Kidney glomerular epithelial cell (primary cell): ENCODE data around the gene RERE.
"Not testable (repeated sequence)": the region's sequence is repeated elsewhere in the genome, so short reads cannot be mapped to it uniquely, and the experiment has no call there.

Source experiments
- DNase-seq: peaks from one replicate; lab custom pipeline; 2025; lab: John Stamatoyannopoulos, UW

RERE gene

GRCh38 chr1:8752411-8752810 is 65.0 kb downstream of the RERE start:
- DNase-seq, result no peak

- no peak for DNase-seq
These were observed 65.5 kb downstream of the RERE start for GRCh38 chr1:8751984-8752383.

DNA sequence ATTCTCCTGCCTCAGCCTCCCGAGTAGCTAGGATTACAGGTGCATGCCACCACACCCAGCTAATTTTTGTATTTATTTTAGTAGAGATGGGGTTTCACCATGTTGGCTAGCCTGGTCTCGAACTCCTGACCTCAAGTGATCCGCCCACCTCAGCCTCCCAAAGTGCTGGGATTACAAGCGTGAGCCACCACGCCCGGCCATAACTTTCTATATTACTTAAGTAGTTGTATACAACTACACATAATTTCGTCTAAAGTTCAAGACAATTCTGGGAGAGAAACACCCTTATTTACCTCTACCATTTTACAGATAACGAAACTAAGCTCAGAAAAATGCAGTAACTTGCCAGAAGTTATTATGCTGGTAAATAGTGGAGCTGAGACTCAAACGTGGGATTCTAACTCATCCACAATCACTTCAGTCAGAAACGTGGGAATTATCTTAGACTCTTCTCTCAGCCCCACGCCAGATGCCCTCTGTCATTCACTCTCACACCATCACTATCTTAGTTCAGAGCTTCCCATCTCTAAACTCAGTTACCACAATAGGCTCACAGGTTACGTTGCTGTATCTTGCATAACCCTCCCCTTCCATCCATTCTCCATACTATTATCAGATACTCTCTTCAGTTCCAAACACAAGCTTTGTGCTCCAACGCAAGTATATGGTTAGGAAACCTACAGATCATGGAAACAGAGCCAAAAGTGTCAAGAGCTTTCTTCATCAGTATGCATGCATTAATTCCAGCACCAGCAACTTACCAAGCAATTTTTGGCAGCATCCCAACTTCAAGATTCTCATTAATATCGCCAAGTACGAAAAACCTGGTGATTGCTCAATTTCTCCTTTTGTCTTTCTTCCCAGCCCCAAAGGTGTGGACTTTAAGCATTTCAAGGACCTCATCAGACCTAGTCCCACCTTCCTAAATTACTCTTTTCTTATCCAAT is 69.3 kb downstream of the RERE start:
- no peak for DNase-seq

- no peak for DNase-seq
These were observed 70.9 kb downstream of the RERE start for GRCh38 chr1:8746554-8746953.

- peak; percentile 41 for DNase-seq
These were observed 71.6 kb downstream of the RERE start for GRCh38 chr1:8745749-8746390.

DNA sequence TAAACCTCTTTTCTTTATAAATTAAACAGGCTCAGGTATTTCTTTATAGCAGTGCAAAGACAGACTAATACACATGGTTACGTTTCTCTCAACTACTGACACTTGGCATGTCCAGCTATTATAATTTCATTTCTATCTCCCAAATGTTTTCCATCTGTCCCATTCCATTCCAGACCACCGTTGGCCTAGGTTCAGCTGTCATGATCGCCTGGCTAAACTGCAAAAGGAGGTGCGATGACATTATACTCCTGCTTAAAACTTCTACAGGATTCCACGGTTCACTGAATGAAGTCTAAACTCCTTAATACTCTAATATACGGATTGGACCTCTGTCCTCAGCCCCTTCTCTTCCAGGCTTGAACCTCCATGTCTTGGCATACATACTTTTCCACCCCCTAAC is 72.1 kb downstream of the RERE start:
- DNase-seq, result no peak

DNA sequence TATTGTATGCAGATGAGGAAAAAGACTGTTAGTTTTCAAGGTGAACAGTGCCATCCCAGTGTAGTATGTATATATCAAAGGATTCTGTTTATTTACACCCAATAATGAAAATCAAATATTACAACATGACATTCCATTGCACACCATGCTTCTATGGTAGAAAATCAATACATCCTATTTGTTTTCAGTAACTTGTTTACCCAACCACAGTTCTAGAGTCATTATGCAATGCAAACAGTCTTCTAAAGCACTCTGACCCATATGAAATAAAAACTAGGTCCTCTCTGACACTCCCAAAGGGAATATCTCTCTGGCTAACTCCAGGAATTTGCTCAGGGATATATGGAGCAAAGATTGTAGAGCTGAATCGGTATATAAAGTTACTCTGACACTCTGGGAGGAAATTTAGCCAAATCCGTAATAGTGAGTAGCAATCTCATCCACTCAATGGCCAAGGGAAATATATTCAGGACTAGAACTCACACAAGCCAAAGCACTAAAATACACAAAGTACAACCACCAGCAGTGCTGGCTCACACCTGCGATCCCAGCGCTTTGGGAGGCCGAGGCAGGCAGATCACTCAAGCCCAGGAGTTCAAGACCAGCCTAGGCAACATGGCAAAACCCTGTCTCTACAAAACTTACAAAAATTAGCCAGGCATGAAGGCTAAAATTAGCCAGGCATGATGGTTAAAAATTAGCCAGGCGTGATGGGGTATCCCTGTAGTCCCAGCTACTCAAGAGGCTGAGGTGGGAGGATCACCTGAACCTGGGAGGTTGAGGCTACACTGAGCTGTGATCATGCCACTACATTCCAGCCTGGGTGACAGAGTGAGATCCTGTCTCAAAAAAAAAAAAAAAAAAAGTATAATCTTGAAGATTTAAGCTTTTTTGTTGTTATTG is 75.2 kb downstream of the RERE start:
- DNase-seq, result no peak

DNA sequence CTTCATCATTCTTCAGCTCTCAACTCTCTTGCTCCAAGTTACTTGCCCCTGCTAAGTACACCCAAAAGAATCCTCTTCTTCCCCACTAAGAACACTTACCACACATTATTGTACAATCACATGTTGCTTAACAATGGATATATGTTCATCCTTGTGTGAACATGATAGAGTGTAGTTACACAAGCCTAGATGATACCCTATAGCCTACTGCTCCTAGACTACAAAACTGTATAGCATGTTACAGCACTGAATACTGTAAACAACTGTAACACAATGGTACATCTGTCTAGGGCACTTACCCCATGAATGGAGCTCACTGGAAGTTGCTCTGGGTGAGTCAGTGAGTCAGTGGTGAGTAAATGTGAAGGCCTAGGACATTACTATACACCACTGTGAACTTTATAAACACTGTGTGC is 77.4 kb downstream of the RERE start:
- DNase-seq, result peak; percentile 69

DNA sequence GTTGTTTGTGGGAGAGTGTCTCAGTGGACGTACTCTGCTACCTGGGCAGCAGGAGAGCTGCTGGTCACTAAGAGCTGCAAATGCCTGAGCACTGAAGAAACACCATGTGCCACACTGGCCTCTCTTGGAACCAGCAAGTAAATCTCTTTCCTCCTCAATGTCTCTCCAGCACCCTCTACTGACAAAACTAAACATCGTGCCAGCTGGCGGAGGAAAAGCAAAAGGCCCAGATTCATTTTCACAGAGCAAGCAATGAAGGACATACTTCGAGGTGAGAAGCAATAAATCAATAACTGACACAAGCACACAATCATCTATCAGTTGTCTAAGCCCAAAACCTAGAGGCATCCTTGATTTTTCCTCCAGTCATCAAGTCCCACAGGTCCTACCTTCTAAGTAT is 78.1 kb downstream of the RERE start:
- DNase-seq, result no peak

GRCh38 chr1:8736927-8737326 is 80.5 kb downstream of the RERE start:
- no peak for DNase-seq

- DNase-seq, result no peak
These were observed 84.0 kb downstream of the RERE start for GRCh38 chr1:8733484-8733883.

- no peak for DNase-seq
These were observed 86.3 kb downstream of the RERE start for GRCh38 chr1:8731162-8731561.

DNA sequence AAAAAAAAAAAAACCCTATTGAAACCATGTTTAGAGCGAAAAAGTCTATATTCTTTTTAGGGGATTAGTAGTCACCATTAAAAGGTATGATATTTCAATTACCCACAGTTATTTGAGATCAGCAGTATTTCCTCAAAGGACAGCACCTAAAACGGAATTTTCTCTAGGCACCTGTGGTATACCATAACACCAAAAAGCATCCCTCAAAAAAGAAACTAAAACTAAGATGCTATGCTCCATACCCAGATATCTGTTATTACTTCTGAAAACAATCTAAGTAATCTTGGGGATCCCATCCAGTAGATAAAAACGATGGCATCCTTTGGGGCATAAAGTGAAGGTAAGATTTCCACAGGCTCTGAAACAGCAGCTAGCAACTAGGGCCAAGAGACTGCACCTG is 89.0 kb downstream of the RERE start:
- no peak for DNase-seq

DNA sequence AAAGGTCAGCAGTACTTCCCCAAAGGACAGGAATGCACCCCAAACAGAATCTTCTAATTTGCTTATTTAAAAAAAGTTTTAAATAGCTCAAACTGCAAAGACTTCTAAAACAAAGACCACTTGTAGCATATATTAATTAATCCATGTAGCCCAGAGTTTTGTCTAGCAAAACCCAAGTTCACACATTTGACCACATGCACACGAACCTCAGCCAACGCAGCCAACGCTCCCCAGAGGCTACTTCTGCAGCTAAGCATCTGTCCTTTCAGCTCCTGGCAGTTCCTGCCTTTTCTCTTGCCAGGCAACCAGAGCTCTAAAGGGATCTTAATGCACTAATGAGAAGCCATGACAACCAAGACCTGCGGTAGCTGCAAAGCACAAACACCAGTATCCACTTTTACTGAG is 89.6 kb downstream of the RERE start:
- DNase-seq, result no peak

DNA sequence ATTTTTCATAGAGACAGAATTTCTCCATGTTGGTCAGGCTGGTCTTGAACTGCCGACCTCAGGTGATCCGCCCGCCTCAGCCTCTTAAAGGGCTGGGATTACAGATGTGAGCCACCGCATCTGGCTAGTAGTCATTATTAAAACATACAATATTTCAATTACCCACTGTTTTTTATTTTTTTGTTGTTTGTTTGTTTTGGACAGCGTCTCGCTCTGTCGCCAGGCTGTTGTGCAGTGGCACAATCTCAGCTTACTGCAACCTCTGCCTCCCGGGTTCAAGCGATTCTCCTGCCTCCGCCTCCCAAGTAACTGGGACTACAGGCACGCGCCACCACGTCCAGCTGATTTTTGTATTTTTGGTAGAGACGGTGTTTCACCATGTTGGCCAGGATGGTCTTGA is 90.1 kb downstream of the RERE start:
- DNase-seq, result not testable (repeated sequence)

GRCh38 chr1:8726801-8727186 is 90.6 kb downstream of the RERE start:
- not testable (repeated sequence) for DNase-seq

DNA sequence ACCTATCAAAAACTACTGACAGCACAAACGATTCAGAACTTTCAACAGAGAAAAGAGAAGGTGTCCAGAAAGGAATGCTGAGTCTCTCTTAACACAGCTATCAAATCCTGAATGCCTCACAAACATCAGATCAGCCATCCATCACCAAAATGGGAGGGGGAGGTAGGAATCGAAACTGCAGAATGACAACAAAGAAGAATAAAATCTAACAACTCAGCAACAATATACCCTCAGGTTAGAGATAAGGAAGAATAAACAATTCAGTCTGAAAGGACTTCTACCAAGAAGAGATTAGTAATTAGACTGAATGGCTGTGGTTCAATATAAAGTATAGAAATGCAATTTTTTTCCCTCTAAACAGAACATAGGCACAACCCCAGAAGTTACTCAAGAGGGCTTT is 94.4 kb downstream of the RERE start:
- DNase-seq, result peak; percentile 34

GRCh38 chr1:8722366-8722765 is 95.1 kb downstream of the RERE start:
- no peak for DNase-seq

- DNase-seq, result no peak
These were observed 95.6 kb downstream of the RERE start for GRCh38 chr1:8721679-8722324.

- no peak for DNase-seq
These were observed 97.1 kb downstream of the RERE start for GRCh38 chr1:8720347-8720746.

DNA sequence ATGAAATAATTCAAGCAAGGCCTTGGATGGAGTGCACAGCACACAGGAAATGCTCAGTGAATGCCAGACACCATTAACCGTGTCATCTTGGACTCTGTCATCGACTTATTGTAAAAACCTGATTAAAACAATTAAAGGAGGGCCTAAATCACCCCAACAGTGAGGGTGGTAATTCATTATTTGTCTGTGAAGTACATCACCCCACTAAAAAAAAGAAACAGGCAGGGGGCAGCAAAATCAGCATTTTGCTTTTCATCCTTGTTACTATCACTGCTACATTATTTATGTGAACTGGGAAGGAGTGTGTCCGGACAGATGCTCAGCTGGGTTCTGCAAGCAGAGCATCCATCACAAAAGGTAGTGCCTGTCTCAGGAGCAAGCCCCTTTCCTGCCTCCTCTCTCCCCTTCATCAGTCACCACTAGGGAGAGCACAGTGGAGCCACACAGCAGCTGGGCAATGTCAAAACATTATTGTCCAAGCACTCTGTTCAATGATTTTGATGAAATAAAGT is 98.5 kb downstream of the RERE start:
- DNase-seq, result no peak

DNA sequence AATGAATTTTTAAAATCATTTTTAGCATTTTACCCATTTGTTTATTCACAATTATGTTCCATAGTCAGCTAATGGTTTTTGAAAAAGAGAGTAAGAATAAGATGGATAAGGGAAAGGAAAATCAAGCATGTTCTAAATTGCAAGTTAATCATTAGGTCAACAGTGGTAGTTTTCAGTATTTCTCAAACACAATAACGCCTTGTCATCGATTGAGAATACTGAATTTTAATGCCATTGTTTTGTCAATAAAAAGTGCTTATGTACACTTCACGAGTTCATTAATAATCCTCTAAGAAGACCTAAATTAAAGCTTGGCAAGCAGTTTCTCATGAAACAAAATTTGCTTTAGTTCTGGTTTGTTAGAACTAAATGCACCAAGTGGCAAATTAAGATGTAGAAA is 100.3 kb downstream of the RERE start:
- DNase-seq, result no peak
